Jurkat, Clone E6-1 (cell line): Measurements from ENCODE around the gene NPM3. TPM values are rescaled to one million over a fixed set of nuclear protein-coding genes. Genes with fewer than 3 reads are reported as not detected.

ENCODE experiments used
- DNase-seq: peaks from one replicate; pipeline ENCODE4 v3.0.0-alpha.2; 2011; ENCODE audit warnings: low read depth, low spot score
- H3K4me3 ChIP-seq: 2 replicates; pipeline ENCODE4 v1.5.1; 2011; ENCODE audit warnings: mild to moderate bottlenecking, low read length, control low read depth, moderate library complexity
- polyA plus RNA-seq: library from polyadenylated mRNA; unstranded; fragments of >200 nt; gene quantifications from one replicate; pipeline ENCODE4 v1.2.1, GENCODE V29; 2012; ENCODE audit warnings: missing spikeins; ENCODE audit not compliant: insufficient read length, insufficient read depth

NPM3 gene
- polyA plus RNA-seq: 238 TPM

GRCh38 chr10:101782811-101783735 lies at the start of gene NPM3:
Gene NPM3, minus strand, starts transcription at chr10:101783446. Its CDS starts 56 bp downstream, at chr10:101783390.
- peak; percentile 72 for DNase-seq
- H3K4me3 ChIP-seq: peak within 1 kb of the TSS; percentile 97

- no peak for DNase-seq
- H3K4me3 ChIP-seq: no peak overlapping the region
Measured at GRCh38 chr10:101832325-101832771, 49.1 kb upstream of the NPM3 start.

- no peak for DNase-seq
- H3K4me3 ChIP-seq: peak overlapping the region; percentile 60
Measured at GRCh38 chr10:101831169-101831811, 48.0 kb upstream of the NPM3 start.

GRCh38 chr10:101830322-101831168 lies 47.3 kb upstream of the NPM3 start:
- H3K4me3 ChIP-seq: peak overlapping the region; percentile 60
- DNase-seq: peak; percentile 87

- H3K4me3 ChIP-seq: peak overlapping the region; percentile 60
- peak; percentile 53 for DNase-seq
Measured at GRCh38 chr10:101829561-101830315, 46.5 kb upstream of the NPM3 start.

GRCh38 chr10:101828766-101829551 lies 45.7 kb upstream of the NPM3 start:
- no peak overlapping the region for H3K4me3 ChIP-seq
- DNase-seq: no peak

- H3K4me3 ChIP-seq: no peak overlapping the region
- no peak for DNase-seq
Measured at GRCh38 chr10:101827919-101828600, 44.8 kb upstream of the NPM3 start.

GRCh38 chr10:101826852-101827434 lies 43.7 kb upstream of the NPM3 start:
- no peak overlapping the region for H3K4me3 ChIP-seq
- DNase-seq: no peak

GRCh38 chr10:101824736-101825135 lies 41.5 kb upstream of the NPM3 start:
- H3K4me3 ChIP-seq: no peak overlapping the region
- no peak for DNase-seq

- DNase-seq: no peak
- peak overlapping the region; percentile 73 for H3K4me3 ChIP-seq
Measured at GRCh38 chr10:101818872-101819633, 35.8 kb upstream of the NPM3 start.

- DNase-seq: peak; percentile 100
- H3K4me3 ChIP-seq: peak within 1 kb of the TSS; percentile 73
Measured at GRCh38 chr10:101818119-101818871, 35.0 kb upstream of the NPM3 start, which contains the start of gene OGA. Gene OGA, minus strand, starts transcription at chr10:101818444. Its CDS starts 422 bp downstream, at chr10:101818022.

GRCh38 chr10:101817337-101818118 lies 34.3 kb upstream of the NPM3 start:
- H3K4me3 ChIP-seq: peak overlapping the region; percentile 73
- DNase-seq: no peak

- H3K4me3 ChIP-seq: peak overlapping the region; percentile 73
- no peak for DNase-seq
Measured at GRCh38 chr10:101816913-101817336, 33.7 kb upstream of the NPM3 start.

GRCh38 chr10:101816376-101816775 lies 33.1 kb upstream of the NPM3 start:
- peak overlapping the region; percentile 73 for H3K4me3 ChIP-seq
- DNase-seq: no peak
